ENCODE measurements around the gene COL9A2.
"Not testable (repeated sequence)": the region's sequence is repeated elsewhere in the genome, so short reads cannot be mapped to it uniquely, and the experiment has no call there.

COL9A2 gene

DNA sequence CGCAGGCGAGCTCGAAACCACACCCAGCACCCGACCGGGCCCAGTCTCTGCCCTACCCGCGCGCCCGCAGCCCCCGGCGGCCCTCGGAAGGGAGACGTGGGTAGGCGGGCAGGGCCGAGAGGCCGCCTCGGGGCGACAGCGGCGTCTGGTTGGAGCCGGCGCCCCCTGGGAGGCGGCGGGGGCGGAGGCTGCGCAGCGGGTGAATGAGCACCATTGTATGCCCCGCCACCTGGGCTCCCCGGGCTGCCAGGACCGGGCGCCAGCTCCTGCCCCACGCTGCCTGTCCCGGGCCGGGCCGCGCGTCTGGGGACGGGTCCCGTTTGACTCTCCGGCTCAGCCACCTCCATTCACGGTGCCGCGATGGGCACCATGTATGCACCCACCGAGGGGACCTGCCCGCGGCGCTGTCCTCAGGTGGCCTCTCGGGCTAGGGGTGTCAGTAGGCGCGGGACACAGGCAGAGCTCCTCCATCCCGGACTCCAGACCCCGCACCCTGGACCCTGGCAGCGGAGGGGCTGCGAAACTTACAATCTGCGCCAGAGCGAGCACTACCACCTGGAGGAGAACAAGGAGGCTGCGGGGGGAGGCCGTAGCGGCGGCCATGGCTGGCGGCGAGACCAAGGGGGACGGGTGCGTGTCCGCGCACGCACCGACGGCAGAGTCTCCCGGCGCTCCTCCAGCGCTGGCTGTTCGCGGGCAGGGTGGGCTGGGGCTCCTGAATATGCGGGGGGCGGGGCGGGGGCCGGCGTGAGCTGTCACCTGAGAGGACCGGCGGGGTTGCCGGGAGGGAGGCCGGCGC lies at the start of gene COL9A2:
Gene COL9A2, minus strand, starts transcription at position 692 of the 799 bp plus-strand sequence. Its CDS starts 89 bp downstream, at position 603.
- peak; percentile 54 for DNase-seq

DNA sequence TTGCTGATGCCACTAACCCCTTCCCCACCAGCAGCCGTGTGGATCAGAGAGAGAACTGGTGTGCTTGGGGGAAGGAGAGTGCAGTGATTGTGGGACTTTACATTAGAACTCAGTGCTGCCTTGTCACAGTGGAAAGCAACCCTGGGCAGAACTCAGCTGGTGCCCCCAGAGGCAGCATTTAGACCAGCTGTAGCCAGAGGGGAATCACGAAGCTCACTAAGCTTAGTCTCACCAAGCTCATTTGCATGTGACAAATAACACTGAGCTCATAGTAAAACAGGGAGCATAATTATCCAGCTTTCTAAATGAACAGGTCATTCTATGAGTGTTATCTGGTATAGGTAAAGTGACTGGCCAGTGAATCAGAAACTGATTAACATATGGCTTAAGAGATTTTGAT lies 46.6 kb upstream of the COL9A2 start:
- no peak for DNase-seq

DNA sequence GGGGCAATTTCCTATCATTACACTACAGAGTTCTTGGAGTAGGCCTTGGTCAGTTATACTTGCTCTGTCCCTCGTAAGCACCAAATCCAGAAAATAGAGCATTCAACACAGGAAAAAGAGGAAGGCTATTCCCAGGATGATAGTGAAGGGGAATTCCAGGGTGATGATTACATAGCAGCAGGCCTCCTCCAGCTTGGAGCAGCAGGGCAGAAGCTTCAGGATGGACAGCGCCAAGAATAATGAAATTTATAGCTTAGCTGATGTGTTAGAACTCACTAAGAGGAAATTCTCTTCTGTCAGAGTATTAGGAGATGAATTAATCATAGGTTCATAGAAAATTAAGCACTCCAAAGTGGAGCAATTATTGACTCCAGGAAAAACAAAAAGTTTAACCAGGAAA lies 45.6 kb upstream of the COL9A2 start:
- DNase-seq = no peak

DNA sequence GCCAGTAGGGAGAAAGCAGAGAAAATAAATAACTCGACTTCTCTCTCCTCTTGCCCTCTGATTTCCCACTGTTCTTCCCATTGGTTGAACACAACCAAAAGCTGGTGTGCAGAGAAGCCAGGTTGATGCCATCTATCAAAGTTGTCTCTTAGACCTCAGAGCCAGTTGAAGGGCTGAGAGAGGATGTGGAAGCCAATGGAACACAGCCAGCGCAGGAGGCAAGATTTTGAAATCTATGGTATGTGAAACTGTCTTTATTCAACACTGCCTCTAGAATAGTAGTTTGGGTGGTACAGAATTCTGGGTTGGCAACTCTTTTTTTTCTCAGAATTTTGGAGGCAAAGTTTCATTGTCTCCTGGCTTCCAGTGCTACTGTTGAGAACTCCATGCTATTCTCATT lies 45.1 kb upstream of the COL9A2 start:
- DNase-seq = no peak

DNA sequence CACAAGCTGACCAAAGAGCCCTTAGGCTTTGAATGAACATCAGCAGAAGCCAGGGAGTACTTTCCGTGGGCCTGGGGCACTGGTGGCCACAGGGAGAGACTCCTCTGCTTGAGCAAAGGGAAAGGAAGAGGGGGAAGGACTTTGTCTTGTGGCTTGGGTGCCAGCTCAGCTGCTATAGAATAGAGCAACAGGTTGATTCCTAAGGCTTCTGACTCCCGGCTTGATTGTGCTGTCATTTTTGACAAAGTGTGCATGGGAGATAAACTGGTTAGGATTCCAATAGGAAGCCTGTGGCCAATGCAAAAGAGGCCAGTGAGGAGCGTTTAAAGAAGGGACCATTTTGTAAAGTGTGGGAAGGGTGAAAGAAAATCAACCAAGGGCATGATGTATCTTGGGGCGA lies 44.6 kb upstream of the COL9A2 start:
- no peak for DNase-seq

DNA sequence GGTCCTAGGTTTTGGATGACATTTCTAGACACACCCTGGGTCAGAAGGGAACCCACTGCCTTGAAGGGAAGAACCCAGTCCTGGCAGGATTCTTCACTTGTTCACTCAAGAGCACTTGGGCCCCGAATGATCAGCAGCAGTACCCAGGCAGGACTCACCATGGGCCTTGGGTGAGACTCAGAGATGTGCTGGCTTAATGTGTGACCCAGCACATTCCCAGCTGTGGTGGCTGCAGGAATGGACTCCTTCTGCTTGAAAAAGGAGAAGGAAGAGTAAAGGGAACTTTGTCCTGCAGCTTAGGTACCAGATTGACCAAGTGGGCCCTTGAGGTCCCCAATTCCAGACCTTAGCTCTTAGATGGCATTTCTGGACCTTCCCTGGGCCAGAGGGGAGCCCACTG lies 44.1 kb upstream of the COL9A2 start:
- no peak for DNase-seq

DNA sequence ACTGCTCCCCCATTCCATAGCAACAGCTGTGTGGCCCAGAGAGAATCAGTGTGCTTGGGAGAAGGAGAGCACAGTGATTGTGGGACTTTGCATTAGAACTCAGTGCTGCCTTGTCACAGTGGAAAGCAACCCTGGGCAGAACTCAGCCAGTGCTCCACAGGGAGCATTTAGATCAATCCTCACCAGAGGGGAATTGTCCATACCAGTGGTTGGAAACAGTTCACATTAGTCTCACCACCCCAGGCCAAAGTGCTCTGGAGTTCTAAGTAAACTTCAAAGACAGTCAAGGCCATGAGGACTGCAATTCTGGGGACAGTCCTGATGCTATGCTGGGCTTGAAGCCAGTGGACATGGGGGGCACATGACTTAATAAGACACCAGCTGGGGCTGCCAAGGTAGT lies 43.5 kb upstream of the COL9A2 start:
- no peak for DNase-seq

DNA sequence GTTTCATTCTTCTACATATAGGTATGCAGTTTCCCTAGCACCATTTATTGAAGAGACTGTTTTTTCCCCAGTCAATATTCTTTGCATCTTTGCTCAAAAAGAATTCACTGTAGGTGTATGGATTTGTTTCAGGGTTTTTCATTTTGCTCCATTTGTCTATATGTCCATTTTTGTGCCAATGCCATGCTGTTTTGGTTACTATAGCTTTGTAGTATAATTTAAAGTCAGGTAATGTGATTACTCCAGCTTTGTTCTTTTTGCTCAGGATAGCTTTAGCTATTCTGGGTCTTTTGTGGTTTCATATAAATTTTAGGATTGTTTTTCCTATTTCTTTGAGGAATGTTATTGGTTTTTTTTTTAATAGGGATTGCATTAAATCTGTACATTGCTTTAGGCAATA lies 40.5 kb upstream of the COL9A2 start:
- no peak for DNase-seq

DNA sequence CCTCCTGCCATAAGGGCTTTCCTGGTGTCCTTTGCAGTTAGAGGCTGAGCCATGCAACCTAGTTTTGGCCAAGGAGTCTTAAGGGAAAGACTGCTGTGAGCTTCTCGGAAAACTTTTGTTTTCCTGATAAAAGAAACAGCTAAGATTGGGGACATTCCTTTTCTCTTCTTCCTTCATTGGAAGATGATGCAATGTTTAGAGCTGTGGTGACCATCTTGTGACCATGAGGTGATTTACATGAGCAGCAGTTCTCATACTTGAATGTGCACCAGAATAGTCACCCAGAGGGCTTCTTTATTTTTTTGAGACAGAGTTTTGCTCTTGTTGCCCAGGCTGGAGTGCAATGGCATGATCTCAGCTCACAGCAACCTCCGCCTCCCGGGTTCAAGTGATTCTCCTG lies 36.0 kb upstream of the COL9A2 start:
- DNase-seq = no peak

DNA sequence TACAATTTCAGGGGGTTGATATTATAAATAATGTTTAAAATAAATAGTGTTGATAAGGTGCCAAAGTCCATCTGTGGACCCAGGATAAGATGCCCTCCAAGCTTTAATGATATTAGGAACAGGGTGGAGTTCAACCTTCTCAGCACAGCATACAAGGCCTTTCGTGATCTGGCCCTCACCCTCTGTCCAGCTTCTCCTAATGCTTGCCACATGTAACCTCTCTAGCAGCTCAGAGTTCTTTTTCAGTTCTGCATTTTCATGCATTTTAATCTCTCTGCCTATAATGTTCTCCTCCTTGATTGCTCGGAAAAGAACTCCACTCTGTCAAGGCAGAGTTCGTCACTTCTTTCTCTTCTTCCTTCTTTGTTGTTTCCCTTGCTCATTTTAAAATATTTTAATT lies 35.0 kb upstream of the COL9A2 start:
- no peak for DNase-seq

DNA sequence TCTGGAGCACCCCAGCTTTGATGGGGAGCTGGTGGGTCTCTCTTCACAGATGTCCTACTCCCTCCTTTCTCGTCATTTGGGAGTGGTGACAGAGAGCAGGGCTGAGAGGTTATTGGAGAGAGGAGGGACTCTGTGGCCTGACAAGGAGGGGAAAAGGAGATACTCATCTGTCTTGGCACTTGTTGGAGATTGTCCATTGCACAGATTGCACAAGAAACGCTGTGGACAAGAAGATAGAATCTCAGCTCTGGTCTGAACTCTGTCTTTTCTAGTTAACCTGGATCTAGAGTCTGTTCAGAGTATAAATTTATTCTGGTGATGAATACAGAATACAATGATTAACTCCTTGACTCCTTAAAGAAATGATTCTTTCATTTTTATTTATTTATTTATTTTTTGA lies 34.0 kb upstream of the COL9A2 start:
- no peak for DNase-seq

DNA sequence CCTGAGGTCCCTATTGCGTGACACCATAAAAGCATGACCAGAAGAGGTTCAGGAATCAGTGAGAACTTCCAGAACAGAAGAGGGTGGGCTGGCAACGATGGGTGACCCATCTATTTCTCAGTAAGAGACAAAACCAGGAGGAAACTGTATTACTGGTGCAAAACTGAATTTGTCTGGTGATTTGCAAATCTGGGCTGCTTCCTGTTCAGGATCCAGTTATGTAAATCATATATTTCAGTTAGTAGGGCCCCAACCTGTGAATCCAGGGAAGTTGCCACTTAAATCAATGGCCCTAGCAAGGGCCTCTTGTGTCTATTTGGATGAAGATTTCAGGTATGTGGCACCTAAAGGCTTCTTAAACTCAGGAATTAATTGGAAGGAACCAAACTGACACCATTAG lies 33.3 kb upstream of the COL9A2 start:
- DNase-seq = no peak

DNA sequence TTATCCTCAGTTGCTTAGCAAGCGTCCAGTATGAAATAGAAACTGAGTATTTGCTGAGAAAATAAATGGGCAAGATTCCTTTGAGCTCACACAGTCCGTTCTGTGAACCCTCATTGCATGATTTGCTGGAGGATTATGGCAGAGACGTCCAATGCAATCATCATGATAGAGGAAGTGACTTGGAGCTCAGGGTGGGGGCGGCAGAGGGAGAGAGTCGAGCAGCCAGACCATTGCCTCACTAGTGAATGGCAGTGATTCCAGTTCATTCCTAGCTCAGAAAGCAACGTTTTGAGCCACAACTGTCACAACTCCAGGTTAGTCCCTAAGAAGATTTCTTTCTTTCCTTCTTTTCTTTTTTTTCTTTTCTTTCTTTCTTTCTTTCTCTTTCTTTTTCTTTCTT lies 27.5 kb upstream of the COL9A2 start:
- no peak for DNase-seq

DNA sequence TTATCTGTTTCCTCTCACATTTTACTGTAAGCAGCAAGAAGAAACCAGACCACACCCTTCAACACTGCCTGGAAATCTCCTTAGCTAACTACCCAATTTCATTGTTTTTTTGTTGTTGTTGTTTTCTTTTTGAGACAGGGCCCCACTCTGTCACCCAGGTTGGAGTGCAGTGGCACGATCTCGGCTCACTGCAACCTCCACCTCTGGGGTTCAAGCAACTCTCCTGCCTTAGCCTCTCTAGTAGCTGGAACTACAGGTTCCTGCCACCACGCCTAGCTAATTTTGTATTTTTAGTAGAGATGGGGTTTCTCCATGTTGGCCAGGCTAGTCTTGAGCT lies 25.3 kb upstream of the COL9A2 start:
- DNase-seq = not testable (repeated sequence)

DNA sequence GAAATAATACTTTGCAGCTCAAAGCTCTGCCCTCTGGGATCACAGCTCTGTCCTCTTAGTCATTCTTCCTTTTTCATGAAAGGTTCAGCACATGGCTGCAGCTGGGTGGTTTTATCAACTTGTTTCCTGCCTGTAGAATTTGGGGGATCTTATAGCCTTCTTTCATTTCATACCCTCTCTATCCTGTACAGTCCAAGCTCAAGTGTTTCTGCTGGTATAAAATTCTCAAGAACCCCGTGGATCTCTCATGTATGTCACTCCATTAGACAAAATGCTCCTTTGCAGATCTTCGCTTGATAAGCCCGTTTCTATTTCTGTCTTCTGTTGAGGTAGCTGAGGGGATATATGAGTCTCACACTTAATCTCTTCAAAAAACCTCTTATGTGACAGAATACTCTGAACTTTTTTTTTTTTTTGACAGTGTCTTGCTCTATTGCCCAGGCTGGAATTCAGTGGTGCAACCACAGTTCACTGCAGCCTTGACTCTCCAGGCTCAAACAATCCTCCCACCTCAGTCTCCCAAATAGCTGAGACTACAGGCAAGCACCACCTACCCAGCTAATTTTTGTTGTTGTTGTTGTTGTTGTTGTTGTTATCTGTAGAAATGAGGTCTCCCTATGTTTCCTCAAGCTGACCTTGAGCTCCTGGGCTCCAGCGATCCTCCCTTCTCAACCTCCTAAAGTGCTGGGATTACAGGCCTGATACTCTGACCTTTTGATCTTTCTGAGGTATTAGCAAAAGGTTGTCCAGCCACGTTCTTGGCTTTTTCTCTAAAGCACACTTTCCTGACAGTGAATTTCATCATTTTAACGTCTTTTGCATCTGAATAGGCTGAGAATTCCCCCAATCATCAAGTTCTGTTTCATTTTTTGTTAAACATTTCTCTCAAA lies 24.6 kb upstream of the COL9A2 start:
- no peak for DNase-seq

DNA sequence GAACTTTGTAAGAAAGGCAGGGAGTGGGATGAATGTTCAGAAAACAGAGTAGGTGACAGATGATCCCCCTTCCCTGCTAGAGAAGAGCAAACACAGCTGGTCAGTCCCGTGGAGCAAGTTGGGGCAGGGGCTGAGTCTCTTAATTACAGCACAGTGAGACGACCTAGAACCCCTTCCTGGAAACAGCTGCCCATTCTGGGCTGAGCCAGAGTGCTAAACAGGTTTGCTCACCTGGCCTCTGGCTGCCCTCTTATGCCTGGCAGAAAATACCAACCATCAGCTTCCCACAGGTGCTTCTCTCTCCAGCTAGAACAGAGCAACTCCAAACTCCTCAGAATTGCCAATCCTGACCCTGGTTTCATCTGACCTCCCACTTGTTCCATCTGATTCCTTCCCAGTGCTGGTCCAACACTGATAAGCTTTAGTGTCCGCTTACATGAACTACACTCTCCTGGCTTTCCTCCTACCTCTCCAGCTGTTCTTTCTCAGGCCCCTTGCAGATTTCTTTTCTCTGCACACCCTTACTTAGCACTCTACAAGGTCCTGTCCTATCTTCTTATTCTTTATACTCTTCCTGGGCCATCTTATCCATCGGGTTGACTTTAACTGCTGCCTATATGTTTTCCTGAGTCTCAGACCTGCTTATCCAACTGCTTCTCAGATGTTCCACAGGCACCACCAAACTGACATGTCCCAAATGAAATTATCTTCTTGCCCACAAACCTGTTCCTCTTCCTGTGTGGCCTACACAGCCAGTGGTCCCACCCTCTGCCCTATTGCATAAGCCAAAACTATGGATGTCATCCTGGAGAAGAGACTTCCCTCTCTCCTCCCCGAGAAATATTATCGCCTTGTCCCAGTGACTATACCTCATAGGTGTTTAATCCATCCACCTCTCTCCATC lies 22.6 kb upstream of the COL9A2 start:
- DNase-seq = no peak

DNA sequence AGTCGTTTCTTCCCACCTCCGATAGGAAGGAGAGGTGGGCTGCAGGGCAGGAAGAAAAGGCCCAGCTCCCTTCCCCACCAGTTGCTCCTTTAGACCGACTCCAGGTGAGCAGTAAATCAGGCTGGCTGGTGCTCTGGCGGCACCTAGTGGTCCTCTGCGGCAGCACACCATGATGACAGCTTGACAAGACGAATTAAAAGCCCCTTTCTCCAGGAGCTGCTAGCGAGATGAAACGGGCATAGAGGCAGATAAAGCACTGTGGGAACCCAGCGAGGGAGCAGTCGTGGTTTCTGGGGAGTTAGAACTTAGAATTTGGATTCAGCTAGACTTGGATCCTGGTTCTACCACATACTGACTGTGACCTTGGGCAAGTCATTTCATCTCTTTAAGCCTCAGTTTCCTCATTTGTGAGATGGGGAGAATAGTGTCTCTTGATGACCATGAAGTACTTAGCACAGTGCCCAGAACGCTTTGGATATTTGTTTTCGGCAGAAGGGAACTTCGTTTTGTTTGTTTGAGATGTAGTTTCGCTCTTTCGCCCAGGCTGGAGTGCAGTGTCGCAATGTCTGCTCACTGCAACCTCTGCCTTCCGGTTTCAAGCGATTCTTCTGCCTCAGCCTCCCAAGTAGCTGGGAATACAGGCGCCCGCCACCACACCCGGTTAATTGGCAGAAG lies 21.8 kb upstream of the COL9A2 start:
- DNase-seq = peak; percentile 53

DNA sequence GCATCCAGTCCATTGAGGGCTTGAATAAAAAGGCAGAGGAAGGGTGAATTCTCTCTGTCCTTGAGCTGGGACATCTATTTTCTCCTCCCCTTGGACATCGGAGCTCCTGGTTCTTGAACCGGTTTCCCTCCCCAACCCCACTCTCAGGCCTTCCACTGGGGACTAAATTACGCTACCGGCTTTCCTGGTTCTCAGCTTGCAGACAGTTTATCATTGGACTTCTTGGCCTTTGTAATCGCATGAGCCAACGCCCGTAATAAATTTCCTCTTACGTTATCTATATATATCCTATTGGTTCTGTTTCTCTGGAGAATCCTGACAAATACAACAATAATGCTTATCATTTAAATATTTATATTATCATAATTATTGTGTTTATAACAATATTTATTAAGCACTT lies 20.4 kb upstream of the COL9A2 start:
- no peak for DNase-seq

DNA sequence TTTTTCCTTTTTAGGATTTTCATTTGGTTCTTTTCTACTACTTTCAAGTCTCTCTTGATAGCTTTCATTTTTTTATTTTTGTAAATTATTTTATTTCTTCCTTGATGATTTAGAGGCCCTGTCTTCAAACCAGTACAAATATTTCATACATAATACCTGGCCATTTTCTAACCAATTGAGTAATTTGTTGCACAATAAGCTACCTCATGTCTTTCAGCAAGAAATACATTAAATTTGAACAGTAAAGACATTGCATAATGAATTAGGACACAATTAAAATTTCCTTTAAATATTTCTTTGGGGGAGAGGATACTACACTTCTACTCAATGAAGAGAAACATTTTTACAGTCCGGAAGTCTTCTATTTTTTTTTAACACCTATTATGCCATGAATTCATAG lies 15.6 kb upstream of the COL9A2 start:
- no peak for DNase-seq

DNA sequence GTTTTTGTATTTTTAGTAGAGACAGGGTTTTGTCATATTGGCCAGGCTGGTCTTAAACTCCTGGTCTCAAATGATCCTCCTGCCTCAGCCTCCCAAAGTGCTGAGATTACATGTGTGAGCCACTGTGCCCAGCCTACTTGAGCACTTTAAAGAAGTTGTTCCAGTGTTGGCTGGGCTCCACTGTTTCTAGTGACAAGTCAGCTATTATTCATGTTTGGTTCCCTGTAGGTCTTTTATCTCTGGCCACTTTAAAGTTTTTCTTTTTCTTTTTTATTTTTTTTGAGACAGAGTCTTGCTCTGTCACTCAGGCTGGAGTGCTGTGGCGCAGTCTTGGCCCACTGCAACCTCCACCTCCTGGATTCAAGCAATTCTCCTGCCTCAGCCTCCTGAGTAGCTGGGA lies 14.3 kb upstream of the COL9A2 start:
- DNase-seq = not testable (repeated sequence)

DNA sequence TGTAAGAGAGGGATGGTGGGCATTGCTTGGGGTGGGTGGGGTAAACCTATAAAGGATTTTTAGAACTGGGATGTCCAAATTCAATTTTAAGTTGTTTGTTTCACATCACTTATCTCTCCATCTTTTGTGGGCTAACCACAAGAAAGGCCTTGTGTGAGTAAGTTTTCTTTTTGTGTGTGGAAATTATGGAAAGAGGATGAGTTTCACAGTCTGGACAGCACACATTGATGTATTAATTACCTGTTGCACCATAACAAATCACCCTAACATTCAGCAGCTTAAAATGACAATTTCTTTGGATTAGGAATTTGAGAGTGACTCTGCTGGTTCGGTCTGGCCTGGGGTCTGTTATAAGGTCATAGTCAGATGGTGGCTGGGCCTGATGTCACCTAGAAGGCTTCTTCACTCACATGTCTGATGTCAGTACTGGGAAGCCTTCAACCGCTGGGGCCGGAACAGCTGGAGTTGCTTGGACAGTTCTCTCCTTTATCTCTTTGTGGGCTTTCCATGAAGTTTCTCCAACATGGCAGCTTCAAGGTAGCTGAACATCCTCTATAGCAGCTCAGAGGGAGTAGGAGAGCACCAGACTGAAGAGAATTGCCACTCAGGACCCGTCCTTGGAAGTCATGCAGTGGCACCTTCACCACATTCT lies 2.0 kb upstream of the COL9A2 start:
- DNase-seq = no peak

DNA sequence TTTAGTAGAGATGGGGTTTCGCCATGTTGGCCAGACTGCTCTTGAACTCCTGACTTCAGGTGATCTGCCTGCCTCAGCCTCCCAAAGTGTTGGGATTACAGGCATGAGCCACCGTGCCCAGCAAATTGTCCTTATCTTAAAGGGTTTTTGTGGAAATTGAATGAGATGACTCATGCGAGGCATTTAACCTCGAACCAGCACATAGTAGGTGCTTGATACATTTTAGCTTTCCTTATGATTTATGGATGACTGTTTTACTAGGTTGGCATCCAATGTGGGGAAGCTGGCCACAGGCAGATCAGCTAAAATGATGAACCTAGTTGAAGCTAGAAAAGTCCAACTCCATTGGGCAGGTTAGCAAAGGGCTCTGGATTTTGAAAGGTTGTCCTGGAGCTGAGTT lies 1.4 kb upstream of the COL9A2 start:
- no peak for DNase-seq

Measured in DMS79 (cell line).